Measurements from ENCODE around the gene BMP10. TPM values are rescaled to one million over a fixed set of nuclear protein-coding genes. Genes with fewer than 3 reads are reported as not detected.
A peak's percentile ranks its signal among the peaks of the same experiment; 100 is the strongest.

The BMP10 gene
- total RNA-seq, 1 experiment from 2014 or later, result not detected

GRCh38 chr2:68832233-68832869, 38.8 kb downstream of the BMP10 start:
- Histone ChIP-seq H3K27me3 (ENCODE audit: low read length) (no peaks in the 10 kb centered on the region), H3K4me3 (ENCODE audit: low read length) (no peak overlapping the region), H3K79me2 (ENCODE audit: low read length) (no peaks in the 10 kb centered on the region), H3K36me3 (ENCODE audit: insufficient read depth, low read length) (0 out of 2 replicates have a peak, but pooled peaks cover 6% of the 10 kb centered on the region), H3K27ac (ENCODE audit: low read length) (peak overlapping the region; percentile 94), H3K4me1 (ENCODE audit: low read length) (peaks cover 98% of the 10 kb centered on the region), H3K9me2 (replicated peaks; ENCODE audit: insufficient read depth, low read length) (no peaks in the 10 kb centered on the region), H2AFZ (ENCODE audit: low read length) (no peak overlapping the region; the same call in 1 of the 2 replicates), H3K9ac (ENCODE audit: low read length) (peak overlapping the region; percentile 16), H3K9me3 (ENCODE audit: low read length) (no peaks in the 10 kb centered on the region), H3K4me2 (ENCODE audit: low read depth, low read length, poor library complexity, severe bottlenecking) (peak overlapping the region; percentile 75), H4K20me1 (ENCODE audit: insufficient read depth, low read depth, low read length) (no peaks in the 10 kb centered on the region)
- peak; percentile 59 for DNase-seq

- Histone ChIP-seq H3K27me3 (ENCODE audit: low read length) (no peaks in the 10 kb centered on the region), H3K79me2 (ENCODE audit: low read length) (no peaks in the 10 kb centered on the region), H3K9me2 (replicated peaks; ENCODE audit: insufficient read depth, low read length) (no peaks in the 10 kb centered on the region), H3K27ac (ENCODE audit: low read length) (peak overlapping the region; percentile 94), H3K9me3 (ENCODE audit: low read length) (no peaks in the 10 kb centered on the region), H3K4me1 (ENCODE audit: low read length) (peaks cover 97% of the 10 kb centered on the region), H4K20me1 (ENCODE audit: insufficient read depth, low read depth, low read length) (no peaks in the 10 kb centered on the region), H3K4me2 (ENCODE audit: low read depth, low read length, poor library complexity, severe bottlenecking) (peak overlapping the region; percentile 75), H2AFZ (ENCODE audit: low read length) (no peak overlapping the region; the same call in 1 of the 2 replicates), H3K36me3 (ENCODE audit: insufficient read depth, low read length) (peaks cover 10% of the 10 kb centered on the region; the same call in 1 of the 2 replicates), H3K9ac (ENCODE audit: low read length) (peak overlapping the region; percentile 16), H3K4me3 (ENCODE audit: low read length) (no peak overlapping the region)
- DNase-seq, result no peak
Observed at GRCh38 chr2:68831686-68832232, 39.4 kb downstream of the BMP10 start.

- no peaks in the 10 kb centered on the region for H3K27me3 ChIP-seq (ENCODE audit: low read length)
- no peaks in the 10 kb centered on the region for H3K9me3 ChIP-seq (ENCODE audit: low read length)
- no peaks in the 10 kb centered on the region for H4K20me1 ChIP-seq (ENCODE audit: insufficient read depth, low read depth, low read length)
- peak overlapping the region; percentile 91 for H3K27ac ChIP-seq (ENCODE audit: low read length)
- no peaks in the 10 kb centered on the region for H3K79me2 ChIP-seq (ENCODE audit: low read length)
- DNase-seq, result no peak
- peak overlapping the region; percentile 57 for H3K4me2 ChIP-seq (ENCODE audit: low read depth, low read length, poor library complexity, severe bottlenecking)
- peak overlapping the region; percentile 37 for H3K9ac ChIP-seq (ENCODE audit: low read length)
- H3K9me2 ChIP-seq (replicated peaks; ENCODE audit: insufficient read depth, low read length), result no peaks in the 10 kb centered on the region
- no peak overlapping the region for H2AFZ ChIP-seq (ENCODE audit: low read length)
- no peak overlapping the region for H3K4me3 ChIP-seq (ENCODE audit: low read length)
- H3K4me1 ChIP-seq (ENCODE audit: low read length), result peaks cover 93% of the 10 kb centered on the region
- peaks cover 24% of the 10 kb centered on the region; the same call in 1 of the 2 replicates for H3K36me3 ChIP-seq (ENCODE audit: insufficient read depth, low read length)
Observed at GRCh38 chr2:68829749-68830148, 41.4 kb downstream of the BMP10 start.

- Histone ChIP-seq H3K27me3 (ENCODE audit: low read length) (no peaks in the 10 kb centered on the region), H3K4me2 (ENCODE audit: low read depth, low read length, poor library complexity, severe bottlenecking) (peak overlapping the region; percentile 57), H3K9me2 (replicated peaks; ENCODE audit: insufficient read depth, low read length) (no peaks in the 10 kb centered on the region), H2AFZ (ENCODE audit: low read length) (no peak overlapping the region), H3K27ac (ENCODE audit: low read length) (peak overlapping the region; percentile 91), H3K9me3 (ENCODE audit: low read length) (no peaks in the 10 kb centered on the region), H4K20me1 (ENCODE audit: insufficient read depth, low read depth, low read length) (no peaks in the 10 kb centered on the region), H3K79me2 (ENCODE audit: low read length) (no peaks in the 10 kb centered on the region), H3K36me3 (ENCODE audit: insufficient read depth, low read length) (peaks cover 29% of the 10 kb centered on the region; the same call in 1 of the 2 replicates), H3K4me1 (ENCODE audit: low read length) (peaks cover 87% of the 10 kb centered on the region), H3K9ac (ENCODE audit: low read length) (peak overlapping the region; percentile 55), H3K4me3 (ENCODE audit: low read length) (peak overlapping the region; percentile 22; the same call in 1 of the 2 replicates)
- DNase-seq, result peak; percentile 91
Observed at GRCh38 chr2:68828887-68829708, 42.1 kb downstream of the BMP10 start.

- Histone ChIP-seq H3K9ac (ENCODE audit: low read length) (no peak overlapping the region), H3K27ac (ENCODE audit: low read length) (peak overlapping the region; percentile 91), H3K9me3 (ENCODE audit: low read length) (no peaks in the 10 kb centered on the region), H3K27me3 (ENCODE audit: low read length) (no peaks in the 10 kb centered on the region), H2AFZ (ENCODE audit: low read length) (no peak overlapping the region), H3K79me2 (ENCODE audit: low read length) (no peaks in the 10 kb centered on the region), H4K20me1 (ENCODE audit: insufficient read depth, low read depth, low read length) (no peaks in the 10 kb centered on the region), H3K9me2 (replicated peaks; ENCODE audit: insufficient read depth, low read length) (no peaks in the 10 kb centered on the region), H3K36me3 (ENCODE audit: insufficient read depth, low read length) (peaks cover 42% of the 10 kb centered on the region), H3K4me2 (ENCODE audit: low read depth, low read length, poor library complexity, severe bottlenecking) (peak overlapping the region; percentile 57), H3K4me1 (ENCODE audit: low read length) (peaks cover 73% of the 10 kb centered on the region), H3K4me3 (ENCODE audit: low read length) (no peak overlapping the region)
- no peak for DNase-seq
Observed at GRCh38 chr2:68827666-68828065, 43.5 kb downstream of the BMP10 start.

- H2AFZ ChIP-seq (ENCODE audit: low read length), result no peak overlapping the region
- no peaks in the 10 kb centered on the region for H4K20me1 ChIP-seq (ENCODE audit: insufficient read depth, low read depth, low read length)
- no peak overlapping the region for H3K9ac ChIP-seq (ENCODE audit: low read length)
- H3K9me2 ChIP-seq (replicated peaks; ENCODE audit: insufficient read depth, low read length), result no peaks in the 10 kb centered on the region
- peaks cover 56% of the 10 kb centered on the region for H3K4me1 ChIP-seq (ENCODE audit: low read length)
- H3K4me3 ChIP-seq (ENCODE audit: low read length), result no peak overlapping the region
- H3K36me3 ChIP-seq (ENCODE audit: insufficient read depth, low read length), result peaks cover 59% of the 10 kb centered on the region
- no peaks in the 10 kb centered on the region for H3K27me3 ChIP-seq (ENCODE audit: low read length)
- no peak overlapping the region for H3K4me2 ChIP-seq (ENCODE audit: low read depth, low read length, poor library complexity, severe bottlenecking)
- no peak overlapping the region for H3K27ac ChIP-seq (ENCODE audit: low read length)
- DNase-seq, result no peak
- H3K9me3 ChIP-seq (ENCODE audit: low read length), result no peaks in the 10 kb centered on the region
- 0 out of 2 replicates have a peak, but pooled peaks cover 8% of the 10 kb centered on the region for H3K79me2 ChIP-seq (ENCODE audit: low read length)
Observed at GRCh38 chr2:68825866-68826265, 45.3 kb downstream of the BMP10 start.

GRCh38 chr2:68824831-68825230, 46.4 kb downstream of the BMP10 start:
- H3K4me3 ChIP-seq (ENCODE audit: low read length), result no peak overlapping the region
- H3K9me3 ChIP-seq (ENCODE audit: low read length), result no peaks in the 10 kb centered on the region
- no peaks in the 10 kb centered on the region for H4K20me1 ChIP-seq (ENCODE audit: insufficient read depth, low read depth, low read length)
- no peaks in the 10 kb centered on the region for H3K27me3 ChIP-seq (ENCODE audit: low read length)
- no peak overlapping the region for H2AFZ ChIP-seq (ENCODE audit: low read length)
- no peak overlapping the region for H3K27ac ChIP-seq (ENCODE audit: low read length)
- no peak overlapping the region for H3K4me2 ChIP-seq (ENCODE audit: low read depth, low read length, poor library complexity, severe bottlenecking)
- peaks cover 68% of the 10 kb centered on the region for H3K36me3 ChIP-seq (ENCODE audit: insufficient read depth, low read length)
- H3K4me1 ChIP-seq (ENCODE audit: low read length), result peaks cover 47% of the 10 kb centered on the region
- H3K79me2 ChIP-seq (ENCODE audit: low read length), result 0 out of 2 replicates have a peak, but pooled peaks cover 8% of the 10 kb centered on the region
- no peaks in the 10 kb centered on the region for H3K9me2 ChIP-seq (replicated peaks; ENCODE audit: insufficient read depth, low read length)
- no peak for DNase-seq
- no peak overlapping the region for H3K9ac ChIP-seq (ENCODE audit: low read length)
